Upper lobe of right lung (tissue), 1 donor: ENCODE results near the gene ANKS1B. TPM values are rescaled to one million over a fixed set of nuclear protein-coding genes. Genes with fewer than 3 reads are reported as not detected.
"Not testable (repeated sequence)": the region's sequence is repeated elsewhere in the genome, so short reads cannot be mapped to it uniquely, and the experiment has no call there.

Experiments used
- ATAC-seq: fragments of 200-7000 bp; cut with Tn5 transposase; one replicate; pipeline ENCODE4 v1.9.1; 2020; ENCODE audit warnings: mild to moderate bottlenecking, moderate library complexity
- DNase-seq: peaks from one replicate; pipeline ENCODE4 v3.0.0-alpha.2; 2020
- H3K27ac ChIP-seq: fragments of 200-600 bp; one replicate; pipeline ENCODE4 v1.8.0; 2022
- H3K27me3 ChIP-seq: fragments of 200-600 bp; one replicate; pipeline ENCODE4 v1.8.0; 2022; ENCODE audit warnings: mild to moderate bottlenecking
- H3K36me3 ChIP-seq: fragments of 200-600 bp; one replicate; pipeline ENCODE4 v1.8.0; 2022
- H3K4me1 ChIP-seq: fragments of 200-600 bp; one replicate; pipeline ENCODE4 v1.8.0; 2022
- H3K4me3 ChIP-seq: fragments of 200-600 bp; one replicate; pipeline ENCODE4 v1.8.0; 2022; ENCODE audit warnings: mild to moderate bottlenecking
- H3K9me3 ChIP-seq: fragments of 200-600 bp; one replicate; pipeline ENCODE4 v1.8.0; 2022
- CTCF ChIP-seq: fragments of 200-600 bp; IDR thresholded peaks from one replicate; pipeline ENCODE4 v1.8.0; 2022; ENCODE audit warnings: antibody characterized with exemption
- intact Hi-C: fragments of 100-400 bp; cut with DNase I; formaldehyde crosslinking; loops from one replicate; pipeline ENCODE4 v1.11.0; 2022
- total RNA-seq: library from RNA; stranded (reverse); fragmentation: NEBNext Ultra II Directional; extraction: Animal tissue kit (Norgen Biotek cat#: 25700); gene quantifications from one replicate; pipeline ENCODE4 v1.2.1, GENCODE V29; 2021
- donor health status: DM: no; HTN: yes; CAD: no; lungs with severe emphysema.

Gene ANKS1B
- total RNA-seq, 1 donor from 2014 or later: 5.3 TPM

- Histone ChIP-seq H3K4me3 (no peak overlapping the region), H3K4me1 (no peaks in the 10 kb centered on the region), H3K36me3 (no peaks in the 10 kb centered on the region), H3K27ac (no peak overlapping the region), H3K27me3 (no peaks in the 10 kb centered on the region), H3K9me3 (no peaks in the 10 kb centered on the region)
- DNase-seq: no peak
- ATAC-seq: no peak
- no peak for TF ChIP-seq CTCF
- intact Hi-C loops: no loop called here
Measured at GRCh38 chr12:99249543-99249942, 735.2 kb downstream of the ANKS1B start.

- H3K27me3 ChIP-seq, H3K4me3 ChIP-seq, H3K27ac ChIP-seq, intact Hi-C loops, H3K4me1 ChIP-seq, H3K36me3 ChIP-seq, ATAC-seq, DNase-seq, H3K9me3 ChIP-seq: not testable (repeated sequence)
Measured at GRCh38 chr12:99237907-99238538, 746.7 kb downstream of the ANKS1B start.

GRCh38 chr12:99235381-99235780 lies 749.4 kb downstream of the ANKS1B start:
- H3K36me3 ChIP-seq: no peaks in the 10 kb centered on the region
- intact Hi-C loops: no loop called here
- DNase-seq (no peak), ATAC-seq (no peak)
- no peak overlapping the region for H3K4me3 ChIP-seq
- no peaks in the 10 kb centered on the region for H3K9me3 ChIP-seq
- TF ChIP-seq CTCF: no peak
- no peaks in the 10 kb centered on the region for H3K27me3 ChIP-seq
- no peaks in the 10 kb centered on the region for H3K4me1 ChIP-seq
- no peak overlapping the region for H3K27ac ChIP-seq

GRCh38 chr12:99234702-99235101 lies 750.0 kb downstream of the ANKS1B start:
- ATAC-seq (no peak), DNase-seq (no peak)
- no peak overlapping the region for H3K4me3 ChIP-seq
- no peaks in the 10 kb centered on the region for H3K9me3 ChIP-seq
- H3K4me1 ChIP-seq: no peaks in the 10 kb centered on the region
- TF ChIP-seq CTCF: no peak
- intact Hi-C loops: no loop called here
- H3K36me3 ChIP-seq: no peaks in the 10 kb centered on the region
- H3K27ac ChIP-seq: no peak overlapping the region
- no peaks in the 10 kb centered on the region for H3K27me3 ChIP-seq

- H3K9me3 ChIP-seq: no peaks in the 10 kb centered on the region
- no peaks in the 10 kb centered on the region for H3K27me3 ChIP-seq
- TF ChIP-seq CTCF: no peak
- H3K27ac ChIP-seq: no peak overlapping the region
- H3K36me3 ChIP-seq: no peaks in the 10 kb centered on the region
- no peak for DNase-seq
- no peak for ATAC-seq
- H3K4me1 ChIP-seq: no peaks in the 10 kb centered on the region
- intact Hi-C loops: no loop called here
- H3K4me3 ChIP-seq: no peak overlapping the region
Measured at GRCh38 chr12:99232324-99232723, 752.4 kb downstream of the ANKS1B start.

GRCh38 chr12:99231031-99231430 lies 753.7 kb downstream of the ANKS1B start:
- Histone ChIP-seq H3K4me3 (no peak overlapping the region), H3K27me3 (no peaks in the 10 kb centered on the region), H3K36me3 (no peaks in the 10 kb centered on the region), H3K4me1 (no peaks in the 10 kb centered on the region), H3K9me3 (no peaks in the 10 kb centered on the region), H3K27ac (no peak overlapping the region)
- no peak for TF ChIP-seq CTCF
- intact Hi-C loops: no loop called here
- no peak for DNase-seq
- ATAC-seq: no peak
